ENCODE measurements around the gene ZIC1. TPM values are rescaled to one million over a fixed set of nuclear protein-coding genes. Genes with fewer than 3 reads are reported as not detected.

ZIC1 gene
- polyA plus RNA-seq (2013): 0.63 and 0.83 TPM in 2 replicates

GRCh38 chr3:147409143-147410115 lies at the start of gene ZIC1:
ZIC1 (plus strand) TSS chr3:147409365; CDS start chr3:147410113, 748 bp downstream.
- Histone ChIP-seq H3K4me1 (ENCODE audit: control insufficient read depth in 1 of 2, insufficient read depth in 2 of 2, low read length in 2 of 2) (peaks cover 2 to 12% of the 10 kb centered on the region in 2 experiments), H2AK5ac (ENCODE audit: low read length) (no peak within 1 kb of the TSS), H3K36me3 (ENCODE audit: control insufficient read depth in 1 of 2, insufficient read depth in 2 of 2, low read length in 2 of 2) (no peaks in the 10 kb centered on the region), H2AFZ (ENCODE audit: insufficient read depth, low read length, poor library complexity) (no peak within 1 kb of the TSS), H2BK120ac (ENCODE audit: insufficient read depth, low read length, poor library complexity) (no peak within 1 kb of the TSS), H3K4me3 (ENCODE audit: low read depth, low read length) (no peak within 1 kb of the TSS), H3K4ac (ENCODE audit: low read depth, low read length) (no peak within 1 kb of the TSS), H3K9me3 (ENCODE audit: insufficient read depth, low read depth, low read length) (peaks cover 13% of the 10 kb centered on the region), H2BK5ac (ENCODE audit: low read depth, low read length, poor library complexity) (no peak within 1 kb of the TSS), H3K27me3 (ENCODE audit: insufficient read depth, low read length) (peaks cover 91% of the 10 kb centered on the region), H4K8ac (ENCODE audit: low read depth, low read length) (no peak within 1 kb of the TSS), H3K23ac (ENCODE audit: low read length) (no peak within 1 kb of the TSS), H3K4me2 (ENCODE audit: low read length) (peak within 1 kb of the TSS; percentile 56), H3K27ac (ENCODE audit: low read depth, low read length) (no peak within 1 kb of the TSS), H4K91ac (ENCODE audit: low read depth, low read length) (no peak within 1 kb of the TSS), H3K14ac (ENCODE audit: low read length) (no peak within 1 kb of the TSS), H2BK12ac (ENCODE audit: low read length) (no peak within 1 kb of the TSS), H4K12ac (ENCODE audit: low read depth, low read length) (no peak within 1 kb of the TSS), H3K79me1 (ENCODE audit: low read length) (no peaks in the 10 kb centered on the region), H3K18ac (ENCODE audit: low read length) (no peak within 1 kb of the TSS), H3K9ac (ENCODE audit: low read length) (no peak within 1 kb of the TSS), H3K79me2 (ENCODE audit: control insufficient read depth, insufficient read depth, low read length, poor library complexity) (no peaks in the 10 kb centered on the region)
- no CpG with 5 or more reads among the region's 80 CpGs for WGBS (ENCODE audit: extremely low coverage, insufficient coverage, insufficient read length)
- DNase-seq: no peak

GRCh38 chr3:147360051-147360439 lies 49.1 kb upstream of the ZIC1 start:
- no peak overlapping the region for H3K27ac ChIP-seq (ENCODE audit: low read depth, low read length)

GRCh38 chr3:147360646-147361453 lies 48.3 kb upstream of the ZIC1 start:
- H2BK12ac ChIP-seq (ENCODE audit: low read length): no peak overlapping the region
- no peak overlapping the region for H4K12ac ChIP-seq (ENCODE audit: low read depth, low read length)
- no CpG with 5 or more reads among the region's 21 CpGs for WGBS (ENCODE audit: extremely low coverage, insufficient coverage, insufficient read length)
- no peaks in the 10 kb centered on the region for H3K36me3 ChIP-seq (ENCODE audit: control insufficient read depth in 1 of 2, insufficient read depth in 2 of 2, low read length in 2 of 2)
- H4K8ac ChIP-seq (ENCODE audit: low read depth, low read length): no peak overlapping the region
- H2BK5ac ChIP-seq (ENCODE audit: low read depth, low read length, poor library complexity): no peak overlapping the region
- no peak overlapping the region for H3K4me3 ChIP-seq (ENCODE audit: low read depth, low read length)
- no peak overlapping the region for H3K4ac ChIP-seq (ENCODE audit: low read depth, low read length)
- no peaks in the 10 kb centered on the region for H3K79me1 ChIP-seq (ENCODE audit: low read length)
- H2BK120ac ChIP-seq (ENCODE audit: insufficient read depth, low read length, poor library complexity): no peak overlapping the region
- H3K4me1 ChIP-seq (ENCODE audit: control insufficient read depth in 1 of 2, insufficient read depth in 2 of 2, low read length in 2 of 2): no peaks in the 10 kb centered on the region
- no peak overlapping the region for H3K27ac ChIP-seq (ENCODE audit: low read depth, low read length)
- H3K23ac ChIP-seq (ENCODE audit: low read length): no peak overlapping the region
- no peak overlapping the region for H2AK5ac ChIP-seq (ENCODE audit: low read length)
- H3K9ac ChIP-seq (ENCODE audit: low read length): no peak overlapping the region
- H3K14ac ChIP-seq (ENCODE audit: low read length): no peak overlapping the region
- H4K91ac ChIP-seq (ENCODE audit: low read depth, low read length): no peak overlapping the region
- no peaks in the 10 kb centered on the region for H3K79me2 ChIP-seq (ENCODE audit: control insufficient read depth, insufficient read depth, low read length, poor library complexity)
- peaks cover 64% of the 10 kb centered on the region for H3K27me3 ChIP-seq (ENCODE audit: insufficient read depth, low read length)
- peak overlapping the region; percentile 19 for H3K4me2 ChIP-seq (ENCODE audit: low read length)
- no peak overlapping the region for H3K18ac ChIP-seq (ENCODE audit: low read length)
- no peak overlapping the region for H2AFZ ChIP-seq (ENCODE audit: insufficient read depth, low read length, poor library complexity)
- no peak for DNase-seq
- peaks cover 3% of the 10 kb centered on the region for H3K9me3 ChIP-seq (ENCODE audit: insufficient read depth, low read depth, low read length)

More at GRCh38 chr3:147360051-147360439, 49.1 kb upstream of the ZIC1 start:
- no peak overlapping the region for H2AFZ ChIP-seq (ENCODE audit: insufficient read depth, low read length, poor library complexity)
- no peaks in the 10 kb centered on the region for H3K79me1 ChIP-seq (ENCODE audit: low read length)
- H4K12ac ChIP-seq (ENCODE audit: low read depth, low read length): no peak overlapping the region
- no peak overlapping the region for H3K23ac ChIP-seq (ENCODE audit: low read length)
- no peak overlapping the region for H3K4me3 ChIP-seq (ENCODE audit: low read depth, low read length)
- DNase-seq: no peak
- H3K14ac ChIP-seq (ENCODE audit: low read length): no peak overlapping the region
- H4K8ac ChIP-seq (ENCODE audit: low read depth, low read length): no peak overlapping the region
- H3K4ac ChIP-seq (ENCODE audit: low read depth, low read length): no peak overlapping the region
- no CpG with 5 or more reads among the region's 5 CpGs for WGBS (ENCODE audit: extremely low coverage, insufficient coverage, insufficient read length)
- H2BK5ac ChIP-seq (ENCODE audit: low read depth, low read length, poor library complexity): no peak overlapping the region
- H3K9ac ChIP-seq (ENCODE audit: low read length): no peak overlapping the region
- H2AK5ac ChIP-seq (ENCODE audit: low read length): no peak overlapping the region
- no peak overlapping the region for H2BK12ac ChIP-seq (ENCODE audit: low read length)
- H3K4me1 ChIP-seq (ENCODE audit: control insufficient read depth in 1 of 2, insufficient read depth in 2 of 2, low read length in 2 of 2): no peaks in the 10 kb centered on the region
- H3K18ac ChIP-seq (ENCODE audit: low read length): no peak overlapping the region
- H3K36me3 ChIP-seq (ENCODE audit: control insufficient read depth in 1 of 2, insufficient read depth in 2 of 2, low read length in 2 of 2): no peaks in the 10 kb centered on the region
- H2BK120ac ChIP-seq (ENCODE audit: insufficient read depth, low read length, poor library complexity): no peak overlapping the region
- H4K91ac ChIP-seq (ENCODE audit: low read depth, low read length): no peak overlapping the region
- H3K27me3 ChIP-seq (ENCODE audit: insufficient read depth, low read length): peaks cover 62% of the 10 kb centered on the region
- no peaks in the 10 kb centered on the region for H3K79me2 ChIP-seq (ENCODE audit: control insufficient read depth, insufficient read depth, low read length, poor library complexity)
- peaks cover 3% of the 10 kb centered on the region for H3K9me3 ChIP-seq (ENCODE audit: insufficient read depth, low read depth, low read length)
- H3K4me2 ChIP-seq (ENCODE audit: low read length): no peak overlapping the region
